ENCODE results near the gene SCGB1C1.

The SCGB1C1 gene

DNA sequence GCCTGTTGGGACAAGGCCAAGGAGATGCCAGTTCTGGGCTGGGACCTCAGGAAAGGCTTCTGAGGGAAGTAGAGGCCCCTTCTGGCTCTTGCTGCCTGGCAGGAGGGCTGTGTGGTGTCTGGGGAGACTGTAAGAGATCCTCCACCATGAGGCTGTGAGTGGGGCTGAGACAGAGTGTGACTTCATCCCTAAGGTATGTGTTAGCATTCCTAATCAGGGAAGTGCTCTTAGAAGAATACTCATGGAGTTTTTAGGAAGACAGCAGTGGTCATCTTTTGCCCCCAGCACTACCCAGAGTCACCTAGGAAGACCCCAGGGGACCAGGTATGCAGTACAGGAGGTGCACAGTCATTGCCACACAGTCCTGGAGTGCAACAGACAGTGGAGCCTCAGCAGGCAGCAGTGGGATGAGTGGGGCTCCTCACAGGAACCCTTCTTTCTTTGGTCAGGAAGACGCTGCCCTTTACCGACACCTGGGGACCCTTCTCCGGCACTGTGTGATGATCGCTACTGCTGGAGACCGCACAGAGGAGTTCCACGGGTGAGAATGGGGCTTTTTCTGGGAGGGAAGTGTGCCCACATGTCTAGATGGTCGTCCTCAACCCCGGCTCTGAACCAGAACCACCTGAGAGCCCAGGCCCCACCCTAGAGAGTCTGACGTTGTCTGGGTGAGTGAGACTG lies 17.4 kb downstream of the SCGB1C1 start:
- no peak overlapping the region for H2AFZ ChIP-seq (ENCODE audit: low read length)
- no peak overlapping the region for H3K4me3 ChIP-seq (ENCODE audit: low read length)
- peaks cover 19% of the 10 kb centered on the region for H3K36me3 ChIP-seq (replicated peaks; ENCODE audit: insufficient read depth, low read length)
- H3K27me3 ChIP-seq (replicated peaks; ENCODE audit: insufficient read depth, low read length), result no peaks in the 10 kb centered on the region
- H3K4me1 ChIP-seq (ENCODE audit: low read length), result peaks cover 16% of the 10 kb centered on the region
- peaks cover 10% of the 10 kb centered on the region for H3F3A ChIP-seq (ENCODE audit: insufficient read depth, low read length)
- H3K79me2 ChIP-seq (ENCODE audit: low read length), result peaks cover 53% of the 10 kb centered on the region
- DNase-seq, result no peak
- H3K9me2 ChIP-seq (replicated peaks; ENCODE audit: insufficient read depth, low read length), result no peaks in the 10 kb centered on the region
- TF ChIP-seq, protein P1, sequence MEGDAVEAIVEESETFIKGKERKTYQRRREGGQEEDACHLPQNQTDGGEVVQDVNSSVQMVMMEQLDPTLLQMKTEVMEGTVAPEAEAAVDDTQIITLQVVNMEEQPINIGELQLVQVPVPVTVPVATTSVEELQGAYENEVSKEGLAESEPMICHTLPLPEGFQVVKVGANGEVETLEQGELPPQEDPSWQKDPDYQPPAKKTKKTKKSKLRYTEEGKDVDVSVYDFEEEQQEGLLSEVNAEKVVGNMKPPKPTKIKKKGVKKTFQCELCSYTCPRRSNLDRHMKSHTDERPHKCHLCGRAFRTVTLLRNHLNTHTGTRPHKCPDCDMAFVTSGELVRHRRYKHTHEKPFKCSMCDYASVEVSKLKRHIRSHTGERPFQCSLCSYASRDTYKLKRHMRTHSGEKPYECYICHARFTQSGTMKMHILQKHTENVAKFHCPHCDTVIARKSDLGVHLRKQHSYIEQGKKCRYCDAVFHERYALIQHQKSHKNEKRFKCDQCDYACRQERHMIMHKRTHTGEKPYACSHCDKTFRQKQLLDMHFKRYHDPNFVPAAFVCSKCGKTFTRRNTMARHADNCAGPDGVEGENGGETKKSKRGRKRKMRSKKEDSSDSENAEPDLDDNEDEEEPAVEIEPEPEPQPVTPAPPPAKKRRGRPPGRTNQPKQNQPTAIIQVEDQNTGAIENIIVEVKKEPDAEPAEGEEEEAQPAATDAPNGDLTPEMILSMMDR (IDR thresholded peaks at IDR 0.05; ENCODE audit: low read length), result no peak
- TF ChIP-seq EZH2 (optimal IDR thresholded peaks at IDR 0.05; ENCODE audit: low read depth, low read length) (no peak), EZH2phosphoT487 (IDR thresholded peaks at IDR 0.05; ENCODE audit: low read length) (no peak)
- no peaks in the 10 kb centered on the region for H3K9me3 ChIP-seq (replicated peaks; ENCODE audit: insufficient read depth, low read length)
- H3K4me2 ChIP-seq (ENCODE audit: low read depth, low read length), result peak overlapping the region; percentile 97; the same call in 1 of the 2 replicates
- peak overlapping the region; percentile 3; the same call in 1 of the 2 replicates for H3K9ac ChIP-seq (ENCODE audit: low read length)
- no peaks in the 10 kb centered on the region for H4K20me1 ChIP-seq (ENCODE audit: insufficient read depth, low read length)
- H3K27ac ChIP-seq (ENCODE audit: low read length), result no peak overlapping the region

DNA sequence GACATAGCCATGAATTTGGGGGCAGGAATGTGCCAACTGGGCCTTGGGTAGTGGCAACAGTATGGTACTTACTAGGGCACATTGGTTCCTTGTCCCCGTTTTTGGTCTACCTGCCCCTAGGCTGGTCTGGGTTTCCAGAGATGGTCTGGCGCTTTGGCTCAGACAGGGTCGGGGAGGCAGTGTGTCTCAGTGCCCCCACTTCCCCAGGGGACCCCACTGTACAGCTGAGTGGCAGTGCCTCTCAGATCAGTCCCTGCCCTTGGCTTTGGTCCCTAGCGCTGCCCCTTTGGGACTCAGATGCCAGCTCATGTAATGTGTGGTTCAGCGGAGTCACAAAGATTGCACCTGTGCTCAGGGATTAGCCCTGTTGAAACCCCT lies 17.9 kb downstream of the SCGB1C1 start:
- peaks cover 48% of the 10 kb centered on the region for H3K79me2 ChIP-seq (ENCODE audit: low read length)

GRCh38 chr11:211295-211694 lies 18.4 kb downstream of the SCGB1C1 start:
- peaks cover 43% of the 10 kb centered on the region for H3K79me2 ChIP-seq (ENCODE audit: low read length)

More for the DNA sequence above, 17.9 kb downstream of the SCGB1C1 start:
- Histone ChIP-seq H3K4me1 (ENCODE audit: low read length) (peaks cover 16% of the 10 kb centered on the region), H3K9me3 (replicated peaks; ENCODE audit: insufficient read depth, low read length) (no peaks in the 10 kb centered on the region), H2AFZ (ENCODE audit: low read length) (no peak overlapping the region), H3K27ac (ENCODE audit: low read length) (no peak overlapping the region), H3K4me2 (ENCODE audit: low read depth, low read length) (no peak overlapping the region), H4K20me1 (ENCODE audit: insufficient read depth, low read length) (no peaks in the 10 kb centered on the region), H3K9me2 (replicated peaks; ENCODE audit: insufficient read depth, low read length) (no peaks in the 10 kb centered on the region), H3K9ac (ENCODE audit: low read length) (no peak overlapping the region), H3F3A (ENCODE audit: insufficient read depth, low read length) (peaks cover 10% of the 10 kb centered on the region), H3K4me3 (ENCODE audit: low read length) (no peak overlapping the region), H3K27me3 (replicated peaks; ENCODE audit: insufficient read depth, low read length) (no peaks in the 10 kb centered on the region), H3K36me3 (replicated peaks; ENCODE audit: insufficient read depth, low read length) (peaks cover 19% of the 10 kb centered on the region; the same call in 1 of the 2 replicates)
- TF ChIP-seq EZH2 (optimal IDR thresholded peaks at IDR 0.05; ENCODE audit: low read depth, low read length), result no peak
- TF ChIP-seq, protein P1 (IDR thresholded peaks at IDR 0.05; ENCODE audit: low read length), result no peak
- TF ChIP-seq EZH2phosphoT487 (IDR thresholded peaks at IDR 0.05; ENCODE audit: low read length), result no peak
- no peak for DNase-seq

DNA sequence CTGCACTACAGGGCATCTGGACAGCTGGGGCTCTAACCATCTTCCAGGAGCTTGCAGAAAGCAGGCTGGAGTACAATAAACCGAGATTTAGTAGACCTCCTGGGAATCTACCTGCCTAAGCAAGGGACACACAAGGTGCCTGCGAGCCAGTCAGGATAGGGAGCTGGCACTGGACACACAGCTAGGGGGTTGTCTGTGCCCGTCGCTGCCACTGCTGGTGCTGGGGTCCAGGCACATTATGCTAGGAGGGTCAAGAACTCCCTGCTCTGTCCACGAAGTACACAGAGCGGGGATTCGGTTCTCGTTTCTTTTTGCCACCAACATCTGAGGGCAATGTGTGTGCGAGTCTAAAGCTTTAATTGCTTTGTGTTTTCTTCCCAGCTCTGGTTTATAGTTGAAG lies 18.9 kb downstream of the SCGB1C1 start:
- Histone ChIP-seq H3K27me3 (replicated peaks; ENCODE audit: insufficient read depth, low read length) (no peaks in the 10 kb centered on the region), H3K9me3 (replicated peaks; ENCODE audit: insufficient read depth, low read length) (no peaks in the 10 kb centered on the region), H3K27ac (ENCODE audit: low read length) (no peak overlapping the region), H2AFZ (ENCODE audit: low read length) (no peak overlapping the region), H3F3A (ENCODE audit: insufficient read depth, low read length) (peaks cover 13% of the 10 kb centered on the region), H3K4me2 (ENCODE audit: low read depth, low read length) (no peak overlapping the region), H3K36me3 (replicated peaks; ENCODE audit: insufficient read depth, low read length) (peaks cover 19% of the 10 kb centered on the region; the same call in 1 of the 2 replicates), H3K4me3 (ENCODE audit: low read length) (no peak overlapping the region), H3K9me2 (replicated peaks; ENCODE audit: insufficient read depth, low read length) (no peaks in the 10 kb centered on the region), H3K9ac (ENCODE audit: low read length) (no peak overlapping the region), H3K4me1 (ENCODE audit: low read length) (peaks cover 10% of the 10 kb centered on the region), H3K79me2 (ENCODE audit: low read length) (peaks cover 39% of the 10 kb centered on the region), H4K20me1 (ENCODE audit: insufficient read depth, low read length) (no peaks in the 10 kb centered on the region)
- TF ChIP-seq EZH2phosphoT487 (IDR thresholded peaks at IDR 0.05; ENCODE audit: low read length), result no peak
- TF ChIP-seq EZH2 (optimal IDR thresholded peaks at IDR 0.05; ENCODE audit: low read depth, low read length), result no peak
- TF ChIP-seq, protein P1 (IDR thresholded peaks at IDR 0.05; ENCODE audit: low read length), result no peak
- DNase-seq, result no peak

More at GRCh38 chr11:211295-211694, 18.4 kb downstream of the SCGB1C1 start:
- Histone ChIP-seq H3K27ac (ENCODE audit: low read length) (no peak overlapping the region), H3K36me3 (replicated peaks; ENCODE audit: insufficient read depth, low read length) (peaks cover 19% of the 10 kb centered on the region; the same call in 1 of the 2 replicates), H3K4me1 (ENCODE audit: low read length) (peaks cover 11% of the 10 kb centered on the region), H2AFZ (ENCODE audit: low read length) (no peak overlapping the region), H3K9ac (ENCODE audit: low read length) (no peak overlapping the region), H3K27me3 (replicated peaks; ENCODE audit: insufficient read depth, low read length) (no peaks in the 10 kb centered on the region), H3K4me3 (ENCODE audit: low read length) (no peak overlapping the region), H3F3A (ENCODE audit: insufficient read depth, low read length) (peaks cover 13% of the 10 kb centered on the region), H4K20me1 (ENCODE audit: insufficient read depth, low read length) (no peaks in the 10 kb centered on the region), H3K9me2 (replicated peaks; ENCODE audit: insufficient read depth, low read length) (no peaks in the 10 kb centered on the region), H3K9me3 (replicated peaks; ENCODE audit: insufficient read depth, low read length) (no peaks in the 10 kb centered on the region), H3K4me2 (ENCODE audit: low read depth, low read length) (no peak overlapping the region)
- DNase-seq, result no peak
- TF ChIP-seq EZH2phosphoT487 (IDR thresholded peaks at IDR 0.05; ENCODE audit: low read length), result no peak

All from MM.1S (cell line).